ENCODE results near the gene SMARCD1.
"Not testable (repeated sequence)": the region's sequence is repeated elsewhere in the genome, so short reads cannot be mapped to it uniquely, and the experiment has no call there.

The SMARCD1 gene

DNA sequence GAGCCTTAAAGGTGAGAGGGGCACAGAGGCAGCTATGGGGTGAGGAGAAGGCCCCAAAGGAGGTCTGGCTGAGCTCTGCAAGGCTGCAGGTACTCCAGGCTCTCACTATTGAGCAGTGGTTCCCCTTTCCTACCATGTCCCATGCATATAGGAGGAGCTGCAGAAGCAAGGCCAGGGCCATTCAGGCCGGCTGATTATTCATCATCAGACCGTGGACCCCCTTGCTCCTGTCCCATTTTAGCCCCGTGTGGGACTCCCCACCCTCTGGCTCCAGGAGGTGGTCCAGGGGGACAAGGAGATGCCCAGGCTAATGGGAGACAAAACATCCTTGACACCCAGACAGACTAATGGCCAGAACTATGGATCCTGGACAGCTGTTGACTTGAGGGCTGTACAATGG is 21.8 kb downstream of the SMARCD1 start:
- DNase-seq: no peak

DNA sequence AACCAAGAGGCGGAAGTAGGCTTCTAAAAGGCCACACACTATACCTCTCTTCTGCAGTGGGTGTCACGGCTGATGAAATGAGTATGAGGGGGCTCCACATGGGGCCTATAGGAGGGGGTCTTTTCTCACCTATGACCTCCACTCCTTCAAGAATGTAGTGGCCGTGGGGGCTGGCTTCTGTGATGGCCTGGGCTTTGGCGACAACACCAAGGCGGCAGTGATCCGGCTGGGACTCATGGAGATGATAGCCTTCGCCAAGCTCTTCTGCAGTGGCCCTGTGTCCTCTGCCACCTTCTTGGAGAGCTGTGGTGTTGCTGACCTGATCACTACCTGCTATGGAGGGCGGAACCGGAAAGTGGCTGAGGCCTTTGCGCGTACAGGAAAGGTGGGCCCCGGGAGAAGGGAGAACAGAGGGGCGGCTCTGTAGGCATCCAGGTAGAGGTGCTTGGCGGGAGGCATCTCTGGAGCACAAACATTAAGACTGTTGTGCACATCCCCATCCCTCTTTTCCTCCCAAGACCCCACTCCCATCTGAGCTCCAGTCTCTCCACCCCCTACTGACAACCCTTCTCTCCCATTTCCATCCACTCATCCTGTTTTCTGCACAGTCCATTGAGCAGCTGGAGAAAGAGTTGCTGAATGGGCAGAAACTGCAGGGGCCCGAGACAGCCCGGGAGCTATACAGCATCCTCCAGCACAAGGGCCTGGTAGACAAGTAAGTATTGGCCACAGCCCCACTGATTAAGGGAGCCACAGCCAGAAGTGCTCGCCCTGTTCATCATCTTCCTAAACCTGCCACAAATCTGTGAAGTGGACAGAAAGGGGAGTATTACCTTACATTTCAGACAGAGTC is 22.5 kb downstream of the SMARCD1 start:
- no peak for DNase-seq

DNA sequence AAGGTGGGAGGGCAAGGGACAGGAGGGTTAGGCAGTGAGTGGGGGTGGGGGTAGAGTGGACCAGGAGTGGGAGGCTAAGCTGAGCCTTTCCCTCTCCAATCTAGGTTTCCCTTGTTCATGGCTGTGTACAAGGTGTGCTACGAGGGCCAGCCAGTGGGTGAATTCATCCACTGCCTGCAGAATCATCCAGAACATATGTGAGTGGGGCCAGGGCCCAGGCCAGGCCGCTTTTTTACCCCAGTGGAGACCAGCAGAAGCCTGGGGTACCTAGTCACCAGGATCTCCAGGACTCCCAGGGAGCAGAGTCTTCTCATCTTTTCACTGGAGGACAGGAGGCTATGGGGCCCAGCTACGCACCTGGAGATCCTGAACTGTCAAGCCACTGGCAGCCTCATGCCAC is 24.2 kb downstream of the SMARCD1 start:
- DNase-seq: no peak

DNA sequence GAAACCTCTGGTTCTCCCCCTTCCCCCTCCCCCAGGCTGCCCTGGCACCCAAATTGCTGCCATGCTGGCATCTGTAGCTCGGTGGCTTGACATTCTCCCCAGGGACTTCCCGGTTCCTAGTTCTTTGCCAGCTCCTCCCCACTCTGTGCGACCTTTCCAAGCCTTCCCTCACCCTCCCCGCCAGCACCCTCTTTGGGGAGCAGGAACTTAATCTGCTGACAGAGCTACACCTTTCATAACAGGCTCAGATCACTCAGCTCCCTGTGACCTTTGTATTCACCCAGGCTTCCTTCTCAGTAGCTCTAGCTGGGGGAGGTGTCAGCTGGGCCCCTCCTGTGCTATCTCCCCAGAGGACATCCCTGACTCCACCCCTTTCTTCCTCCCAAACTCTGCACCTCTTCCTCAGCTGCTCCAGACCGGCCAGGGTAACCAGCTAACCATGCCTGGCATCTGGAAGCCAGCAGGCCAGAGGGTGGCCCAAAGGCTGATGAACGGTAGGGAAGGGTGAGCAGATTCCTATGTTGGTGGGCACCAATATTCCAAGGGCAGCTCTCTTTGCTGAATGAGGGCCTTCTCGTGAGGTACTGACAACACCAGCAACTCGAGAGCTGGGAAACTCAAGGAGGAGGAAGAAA is 25.1 kb downstream of the SMARCD1 start:
- no peak for DNase-seq

DNA sequence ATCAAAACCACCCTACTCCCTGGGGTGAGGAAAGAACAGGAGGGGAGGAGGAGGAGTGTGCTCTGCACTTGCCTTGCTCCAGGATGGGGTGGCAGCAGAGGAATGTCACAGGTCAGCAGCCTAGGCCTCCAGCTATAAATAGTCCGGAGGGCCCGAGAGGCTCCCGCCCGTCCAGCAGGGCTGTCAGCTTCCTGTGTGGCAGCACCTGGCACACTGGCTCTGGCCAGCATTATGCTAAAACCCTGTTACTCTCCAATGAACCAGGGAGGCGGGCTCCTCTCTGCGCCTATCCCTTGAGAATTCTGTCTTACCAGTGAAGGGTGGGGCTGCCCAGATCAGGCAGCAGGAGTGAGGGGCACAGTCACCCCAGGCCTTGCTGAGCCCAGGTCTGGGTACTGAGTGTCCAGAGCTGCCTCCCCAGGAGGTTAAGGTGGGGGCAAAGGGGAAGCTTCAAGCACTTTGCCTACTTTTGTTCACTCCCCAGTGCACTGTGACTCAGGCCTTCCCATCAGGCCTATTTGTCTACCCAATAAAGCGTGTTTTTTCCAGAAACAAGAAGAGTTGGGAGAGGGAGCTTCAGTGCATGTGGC is 25.7 kb downstream of the SMARCD1 start:
- DNase-seq: no peak

DNA sequence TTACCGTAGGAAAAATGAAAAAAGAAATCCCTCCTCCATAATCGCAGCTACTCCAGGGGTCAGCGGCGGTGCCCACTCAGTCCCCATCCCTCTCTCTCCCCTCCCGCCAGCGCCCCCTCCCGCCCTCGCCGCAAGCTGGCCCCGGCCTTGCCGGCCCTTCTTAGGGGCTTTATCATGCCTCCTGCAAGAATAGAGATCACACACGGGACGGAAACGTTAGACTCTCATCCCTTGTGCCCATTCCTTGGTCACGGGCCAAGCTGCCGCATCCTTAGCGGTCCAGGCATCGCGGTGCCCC is 26.2 kb downstream of the SMARCD1 start:
- DNase-seq: no peak

DNA sequence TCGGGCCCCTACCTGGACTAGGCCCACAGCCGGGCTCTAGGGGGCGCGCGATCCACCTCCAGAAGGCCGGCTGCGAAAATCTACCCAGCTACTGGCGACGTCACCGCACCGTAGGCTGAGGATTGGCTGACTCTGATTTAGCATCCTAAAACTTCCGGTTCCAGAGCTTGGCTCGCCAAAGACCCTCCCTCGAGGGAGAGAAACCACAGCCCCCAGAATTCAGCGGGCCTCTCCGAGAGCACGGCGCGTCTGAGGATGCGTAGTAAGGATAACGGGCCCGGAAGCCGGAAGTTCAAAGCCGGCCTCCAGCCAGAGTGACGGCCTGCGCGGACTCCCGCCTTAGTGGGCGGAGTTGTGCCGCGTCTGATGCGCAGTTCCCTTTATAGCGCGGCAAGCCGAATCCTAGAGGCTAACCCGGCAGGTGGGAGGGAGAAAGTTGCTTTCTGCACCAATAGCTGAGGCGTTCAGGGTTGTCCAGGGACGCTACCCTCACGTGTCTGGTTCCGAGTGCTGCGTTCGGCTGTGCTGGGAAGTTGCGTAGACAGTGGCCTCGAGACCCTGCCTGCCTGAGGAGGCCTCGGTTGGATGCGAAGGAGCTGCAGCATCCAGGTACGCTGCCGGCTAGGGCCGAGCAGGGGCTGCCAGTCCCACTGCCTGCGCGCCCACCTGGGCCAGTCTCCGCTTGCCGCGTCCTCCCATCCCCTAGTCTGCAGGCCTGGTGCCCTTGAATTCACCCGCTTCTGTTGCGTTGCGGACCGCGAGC is 26.7 kb downstream of the SMARCD1 start, which contains the start of gene COX14:
Gene COX14, plus strand, starts transcription at position 544 of the 763 bp plus-strand sequence. CDS start 7,808 bp downstream, outside the sequence.
- DNase-seq: peak; percentile 99

DNA sequence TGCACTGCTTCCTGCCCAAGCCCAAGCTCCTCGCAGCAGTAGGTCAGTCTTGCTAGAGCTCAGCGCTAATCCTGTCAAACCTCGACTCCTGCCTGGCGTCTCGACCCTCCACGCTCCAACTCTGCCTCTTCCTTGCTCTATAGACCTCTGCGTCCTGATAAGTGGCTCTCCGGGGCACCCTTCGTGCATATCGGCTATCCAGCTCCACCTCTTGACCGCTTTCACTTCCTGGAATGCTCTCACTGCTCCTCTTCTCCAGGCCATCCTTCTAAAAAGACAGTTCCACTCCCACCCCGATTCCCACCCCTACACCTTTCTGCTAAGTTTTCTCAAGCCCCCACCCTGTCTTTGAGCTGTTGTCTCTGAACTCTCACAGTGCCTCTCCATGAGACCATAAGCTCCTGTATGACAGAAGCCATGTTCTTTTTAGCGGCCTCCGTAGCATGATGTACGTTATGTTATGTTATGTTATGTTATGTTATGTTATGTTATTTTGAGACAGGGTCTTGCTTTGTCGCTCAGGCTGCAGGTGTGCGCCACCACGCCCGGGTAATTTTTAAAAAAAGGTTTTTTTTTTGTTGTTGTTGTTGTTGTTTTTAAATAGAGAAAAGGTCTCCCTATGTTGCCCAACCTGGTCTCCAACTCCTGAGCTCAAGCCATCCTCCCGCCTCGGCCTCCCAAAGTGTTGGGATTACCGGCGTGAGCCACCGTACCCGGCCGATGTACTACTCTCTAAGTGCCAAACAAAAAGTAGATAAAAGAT is 27.5 kb downstream of the SMARCD1 start:
- no peak for DNase-seq

DNA sequence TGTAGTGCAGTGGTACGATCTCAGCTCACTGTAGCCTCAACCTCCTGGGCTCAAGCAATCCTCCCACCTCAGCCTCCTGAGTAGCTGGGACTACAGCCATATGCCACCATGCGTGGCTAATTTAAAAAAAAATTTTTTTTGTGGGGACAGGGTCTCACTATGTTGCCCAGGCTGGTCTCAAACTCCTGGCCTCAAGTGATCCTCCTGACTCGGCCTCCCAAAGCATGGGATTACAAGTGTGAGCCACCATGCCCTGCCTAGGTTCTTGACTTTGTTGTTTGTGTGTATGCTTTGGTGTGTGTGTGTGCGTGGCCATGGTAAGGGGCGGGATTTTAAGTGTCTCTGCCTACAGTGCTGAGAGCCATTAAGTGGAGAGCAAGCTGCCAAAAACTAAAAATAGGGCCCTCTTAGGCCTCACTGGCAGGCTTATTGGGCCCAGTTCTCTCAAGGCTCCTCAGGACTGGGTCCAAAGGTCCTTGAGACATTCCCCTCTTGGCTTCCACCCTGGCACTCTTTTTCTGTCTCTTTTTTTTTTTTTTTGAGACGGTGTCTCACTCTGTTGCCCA is 32.0 kb downstream of the SMARCD1 start:
- DNase-seq: no peak

DNA sequence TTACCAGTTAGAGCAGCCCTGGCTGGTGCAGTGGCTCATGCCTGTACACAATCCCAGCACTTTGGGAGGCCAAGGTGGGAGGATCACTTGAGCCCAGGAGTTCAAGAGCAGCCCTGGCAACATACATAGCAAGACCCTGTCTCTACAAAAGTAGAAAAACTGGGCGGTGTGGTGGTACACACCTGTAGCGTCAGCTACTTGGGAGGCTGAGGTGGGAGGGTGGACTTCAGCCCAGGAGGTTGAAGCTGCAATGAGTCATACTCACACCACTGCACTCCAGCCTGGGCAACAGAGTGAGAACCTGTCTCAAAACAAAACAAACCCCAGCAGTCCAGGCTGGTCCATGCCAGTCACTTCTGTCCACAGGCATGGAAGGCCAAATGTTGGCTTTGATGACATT is 34.2 kb downstream of the SMARCD1 start:
- DNase-seq: no peak

DNA sequence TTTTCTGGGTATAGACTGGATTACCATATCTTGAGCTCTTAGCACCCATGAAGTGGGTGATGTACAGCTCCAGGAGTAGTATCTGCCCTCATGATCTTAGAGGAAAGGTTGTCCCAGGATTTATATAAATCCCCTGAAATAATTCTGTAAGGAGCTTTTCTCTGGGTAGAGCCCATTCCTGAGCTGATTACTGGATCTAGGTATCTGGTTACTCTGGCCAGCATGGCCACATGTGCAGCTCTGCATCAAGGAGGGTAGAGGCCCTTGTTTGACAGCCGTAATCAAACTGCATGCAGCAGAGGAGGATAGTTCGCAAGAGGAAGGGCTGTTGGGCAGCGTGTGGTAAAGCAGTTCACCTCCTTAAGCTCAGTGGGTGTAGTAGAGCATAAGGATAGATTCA is 35.4 kb downstream of the SMARCD1 start:
- DNase-seq: no peak

DNA sequence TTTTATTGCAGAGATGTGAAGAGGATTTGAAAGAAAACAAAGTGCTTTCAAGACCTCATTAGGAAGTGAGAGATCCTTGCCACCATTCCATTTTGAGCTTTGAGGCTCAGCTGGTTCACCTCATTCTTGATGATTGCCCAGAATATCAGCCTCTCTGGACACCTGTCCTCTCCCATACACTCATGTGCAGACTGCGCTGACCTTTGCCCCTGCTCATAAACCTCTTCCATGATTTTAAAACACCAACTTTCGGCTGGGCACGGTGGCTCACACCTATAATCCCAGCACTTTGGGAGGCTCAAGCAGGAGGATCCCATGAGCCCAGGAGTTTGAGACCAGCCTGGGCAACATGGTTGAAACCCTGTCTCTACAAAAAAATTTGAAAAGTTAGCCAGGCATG is 35.8 kb downstream of the SMARCD1 start:
- no peak for DNase-seq

DNA sequence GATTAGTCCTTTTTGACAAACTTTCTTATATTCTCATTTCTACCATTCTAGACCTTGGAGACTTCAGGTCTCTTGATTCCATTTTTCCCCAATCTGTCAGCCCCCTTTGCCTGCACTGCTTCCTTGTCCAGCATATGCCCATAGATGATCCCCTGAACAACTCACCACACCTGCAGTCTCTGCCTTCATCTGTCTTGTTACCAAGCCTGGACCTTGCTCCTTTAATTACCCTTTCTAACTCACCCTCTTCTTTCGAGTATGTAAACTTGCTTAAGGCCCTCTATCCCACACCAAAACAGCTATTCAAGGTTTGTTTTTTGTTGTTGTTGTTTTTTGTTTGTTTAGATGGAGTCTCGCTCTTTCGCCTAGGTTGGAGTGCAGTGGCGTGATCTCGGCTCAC is 36.5 kb downstream of the SMARCD1 start:
- DNase-seq: no peak

DNA sequence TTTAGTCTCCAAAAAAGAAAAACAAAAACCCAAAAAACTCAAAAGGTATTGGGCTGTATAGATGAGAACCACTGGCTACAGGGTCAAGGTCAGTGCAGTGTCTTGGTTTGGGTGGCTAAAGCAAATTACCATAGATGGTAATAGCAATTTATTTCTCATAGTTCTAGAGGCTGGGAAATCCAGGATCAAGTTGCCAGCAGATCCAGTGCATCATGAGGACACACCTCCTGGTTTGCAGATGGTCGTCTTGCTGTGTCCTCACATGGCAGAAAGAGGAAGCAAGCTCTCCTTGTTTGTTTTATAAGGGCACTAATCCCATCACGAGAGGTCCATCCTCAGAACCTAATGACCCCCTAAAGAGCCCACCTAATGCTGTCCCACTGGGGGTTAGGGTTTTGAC is 38.1 kb downstream of the SMARCD1 start:
- DNase-seq: no peak

DNA sequence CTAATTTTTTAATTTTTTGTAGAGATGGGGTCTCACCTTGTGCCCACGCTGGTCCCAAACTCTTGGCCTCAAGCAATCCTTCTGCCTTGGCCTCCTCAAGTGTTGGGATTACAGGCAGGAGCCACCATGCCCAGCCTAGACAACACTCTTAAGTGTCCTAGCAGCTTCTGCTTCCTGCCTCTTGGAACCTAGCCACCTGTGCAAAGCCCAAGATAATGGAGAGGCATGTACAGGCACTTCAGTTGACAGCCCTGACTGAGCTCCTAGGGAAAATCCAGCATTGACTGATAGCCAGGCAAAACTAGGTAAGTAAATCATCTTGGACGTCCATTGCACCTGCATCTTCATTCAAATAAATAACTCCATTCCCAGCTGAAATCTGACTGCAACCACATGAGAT is 42.4 kb downstream of the SMARCD1 start:
- no peak for DNase-seq

DNA sequence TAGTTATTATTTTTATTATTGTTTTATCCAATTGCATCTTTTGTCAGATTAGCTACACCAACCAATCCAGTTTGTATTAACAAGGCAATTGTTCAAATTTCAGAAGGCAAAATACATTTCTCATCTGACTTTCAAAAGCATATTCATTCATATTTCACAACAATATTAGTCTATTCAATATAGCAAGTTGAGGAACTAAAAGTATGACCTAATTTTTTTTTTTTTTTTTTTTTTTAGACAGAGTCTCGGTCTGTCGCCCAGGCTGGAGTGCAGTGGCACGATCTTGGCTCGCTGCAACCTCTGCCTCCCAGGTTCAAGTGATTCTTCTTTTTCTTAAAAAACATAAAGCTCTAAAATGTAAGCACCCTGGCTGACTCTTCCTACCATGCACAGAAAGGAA is 44.1 kb downstream of the SMARCD1 start:
- no peak for DNase-seq

DNA sequence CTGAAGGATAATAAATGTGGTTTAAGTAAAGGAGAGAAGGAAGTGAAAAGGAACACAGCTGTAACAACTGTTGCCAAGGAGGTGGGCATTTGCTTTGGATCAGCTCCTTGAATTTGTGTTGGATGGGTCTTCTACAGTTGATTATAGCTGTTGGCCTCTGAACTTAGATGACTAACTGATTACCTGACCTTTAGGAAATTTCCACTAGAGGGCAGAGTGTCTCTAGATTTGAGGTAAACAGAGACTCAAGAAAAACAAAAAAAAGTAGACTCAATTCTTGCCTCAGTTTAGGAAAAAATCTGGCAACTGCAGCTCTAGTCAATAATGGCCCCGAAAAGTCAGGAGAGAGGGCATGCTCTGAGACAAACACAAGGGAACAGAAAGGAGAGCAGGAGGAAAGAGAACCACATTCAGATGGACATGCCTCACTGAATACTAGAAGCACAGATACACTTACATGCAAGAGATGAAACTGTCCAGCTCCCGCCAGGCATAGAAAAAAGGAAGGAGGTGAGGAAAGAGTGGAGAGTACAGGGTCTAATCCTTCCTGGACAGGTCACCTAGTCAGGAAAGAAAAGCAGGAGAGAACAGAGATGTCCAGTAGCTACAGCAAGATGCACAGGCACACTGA is 47.5 kb downstream of the SMARCD1 start:
- no peak for DNase-seq

DNA sequence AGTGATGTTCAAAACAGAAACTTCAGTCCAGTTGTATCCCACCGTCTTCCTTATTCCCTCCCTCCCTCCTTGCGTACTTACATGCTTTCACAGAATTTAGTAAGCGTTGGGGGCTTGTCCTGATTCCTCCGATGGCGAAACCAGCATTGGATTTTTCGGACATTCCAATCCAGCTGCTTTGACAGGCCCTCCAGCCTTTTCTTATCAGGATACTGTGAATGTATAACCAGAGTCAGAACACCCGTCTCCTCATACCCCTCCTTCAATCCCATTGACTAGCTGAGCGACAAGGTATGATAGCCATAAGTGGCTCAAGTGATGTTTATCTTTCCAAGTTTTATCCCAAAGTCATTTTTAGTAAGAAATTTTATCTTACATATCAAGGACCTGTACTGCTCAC is 57.9 kb downstream of the SMARCD1 start:
- DNase-seq: no peak

DNA sequence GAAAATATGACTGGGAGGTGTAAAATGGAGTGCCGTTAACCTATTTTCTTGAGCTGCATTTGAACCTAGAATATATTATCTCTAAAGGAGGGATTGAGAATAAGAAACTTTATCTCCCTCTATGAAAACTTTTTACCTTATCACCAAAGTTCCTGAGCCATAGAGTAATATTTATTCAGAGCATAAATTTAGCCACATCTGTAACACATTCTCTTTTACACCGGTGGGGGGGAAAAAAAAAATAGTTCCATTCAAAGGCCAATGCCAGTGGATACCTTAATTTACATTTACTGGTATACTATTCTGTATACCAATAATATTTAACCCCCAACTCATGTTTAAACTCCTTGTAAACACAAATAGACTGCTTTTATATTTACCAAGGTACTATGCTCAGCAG is 60.3 kb downstream of the SMARCD1 start:
- DNase-seq: no peak

DNA sequence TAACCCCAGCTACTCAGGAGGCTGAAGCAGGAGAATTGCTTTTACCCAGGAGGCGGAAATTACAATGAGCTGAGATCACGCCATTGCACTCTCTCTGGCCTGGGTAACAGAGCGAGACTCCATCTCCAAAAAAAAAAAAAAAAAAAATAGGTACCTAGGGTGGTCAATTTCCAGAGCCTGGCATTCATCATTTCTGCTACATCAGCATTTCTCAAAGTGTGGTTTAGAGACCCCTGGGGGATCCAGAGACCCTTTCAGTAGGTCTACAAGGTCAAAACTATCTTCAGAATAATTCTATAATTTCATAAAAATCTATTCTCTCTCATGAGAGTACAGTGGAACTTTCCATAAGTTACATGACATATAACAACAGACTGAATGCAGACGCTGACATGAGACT is 62.1 kb downstream of the SMARCD1 start:
- DNase-seq: no peak

DNA sequence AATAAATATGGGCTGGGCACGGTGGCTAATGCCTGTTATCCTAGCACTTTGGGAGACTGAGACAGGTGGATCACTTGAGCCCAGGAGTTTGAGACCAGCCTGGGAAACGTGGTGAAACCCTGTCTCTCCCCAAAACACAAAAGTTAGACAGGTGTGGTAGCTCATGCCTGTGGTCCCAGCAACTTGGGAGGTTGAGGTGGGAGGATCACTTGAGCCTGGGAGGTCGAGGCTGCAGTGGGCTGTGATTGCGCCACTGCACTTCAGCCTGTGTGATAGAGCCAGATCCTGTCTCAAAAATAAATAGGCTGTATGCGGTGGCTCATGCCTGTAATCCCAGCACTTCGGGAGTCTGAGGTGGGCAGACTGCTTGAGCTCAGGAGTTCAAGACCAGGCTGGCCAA is 62.9 kb downstream of the SMARCD1 start:
- DNase-seq: not testable (repeated sequence)

DNA sequence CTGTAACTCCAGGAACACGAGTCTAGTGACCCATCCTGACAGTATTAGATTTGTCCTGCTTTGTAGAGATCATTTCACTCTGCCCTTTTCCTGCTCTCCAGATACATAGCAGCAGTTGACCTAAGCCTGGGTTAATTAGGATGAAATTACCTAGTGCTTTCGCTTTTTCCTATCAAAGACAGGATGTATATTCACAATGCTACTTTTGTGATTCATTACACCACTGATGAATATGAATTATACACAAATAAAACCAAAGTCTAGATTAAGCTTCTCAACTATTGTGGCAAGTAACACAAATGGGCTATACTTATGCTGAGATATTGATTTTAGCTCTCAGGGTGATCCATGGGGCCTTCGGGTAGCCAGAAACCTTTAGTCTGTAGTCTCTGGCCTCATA is 64.2 kb downstream of the SMARCD1 start:
- no peak for DNase-seq
